Endothelial cell of umbilical vein (primary cell): Measurements from ENCODE around the gene ZNF598. TPM values are rescaled to one million over a fixed set of nuclear protein-coding genes. Genes with fewer than 3 reads are reported as not detected.
"Not testable (repeated sequence)": the region's sequence is repeated elsewhere in the genome, so short reads cannot be mapped to it uniquely, and the experiment has no call there.

Experiments
- BruUV-seq: library from RNA; stranded (reverse); fragments of 400-500 nt; replicated peaks from 2 replicates; lab custom pipeline; 2021; lab: Mats Ljungman, UMichigan
- CTCF ChIA-PET: fragments of 300-600, 350-600 bp; sonication (Branson Sonifier 250); formaldehyde crosslinking; loops from one replicate; lab custom pipeline; 2021; ENCODE audit warnings: antibody characterized with exemption, inconsistent platforms; lab: Charles Lee
- POLR2A ChIA-PET: fragments of 300-600, 350-600 bp; sonication (Branson Sonifier 250); formaldehyde crosslinking; loops from one replicate; lab custom pipeline; 2021; ENCODE audit warnings: antibody characterized with exemption, inconsistent platforms; lab: Charles Lee
- DNase-seq: peaks from one replicate; pipeline ENCODE4 v3.0.0-alpha.2; 2011; ENCODE audit warnings: low read depth, low spot score
- FAIRE-seq: peaks from 2 replicates; lab custom pipeline; 2011; peaks lifted over from hg19 to GRCh38; lab: Jason Lieb, UNC
- H2AFZ ChIP-seq: 2 replicates; pipeline ENCODE4 v1.6.0; 2012; ENCODE audit warnings: low read depth, low read length, control low read depth, inconsistent platforms
- H3K27ac ChIP-seq: 2 replicates; pipeline ENCODE4 v1.5.1; 2011; ENCODE audit warnings: low read depth, mild to moderate bottlenecking, control low read depth, low read length, moderate library complexity; ENCODE audit not compliant: insufficient read depth
- H3K27me3 ChIP-seq, 2 experiments: 2 replicates each; pipeline versions ENCODE4 v1.6.0 to v1.6.1; 2011; ENCODE audit warnings: low read length in 2 of 2, mixed read lengths in 1 of 2; ENCODE audit not compliant: control insufficient read depth in 2 of 2, insufficient read depth in 2 of 2
- H3K36me3 ChIP-seq, 2 experiments: 2 replicates in 1 of 2; 3 replicates in 1 of 2; pipeline ENCODE4 v1.5.1; 2011; ENCODE audit warnings: low read length in 2 of 2, mild to moderate bottlenecking in 1 of 2, moderate library complexity in 1 of 2; ENCODE audit not compliant: control insufficient read depth in 2 of 2, insufficient read depth in 2 of 2; ENCODE audit errors: extremely low read depth in 1 of 2
- H3K4me1 ChIP-seq: 3 replicates; pipeline ENCODE4 v1.5.1; 2011; ENCODE audit warnings: mild to moderate bottlenecking, low read length; ENCODE audit not compliant: control insufficient read depth, insufficient read depth; ENCODE audit errors: extremely low read depth
- H3K4me2 ChIP-seq: 2 replicates; pipeline ENCODE4 v1.6.1; 2011; ENCODE audit warnings: low read length, control low read depth, mixed read lengths; ENCODE audit not compliant: insufficient read depth
- H3K4me3 ChIP-seq, 3 experiments: fragments of 200-600 bp in 1 of 3; sonication (generic), shearing (Covaris generic) in 1 of 3; replicated peaks in 1 of 3; 2 replicates each; pipeline ENCODE4 v1.5.1; 2011 to 2016; ENCODE audit warnings: control low read depth in 3 of 3, low read length in 3 of 3, mild to moderate bottlenecking in 2 of 3, inconsistent platforms in 1 of 3, low read depth in 1 of 3, moderate library complexity in 1 of 3; ENCODE audit not compliant: insufficient read depth in 1 of 3
- H3K79me2 ChIP-seq: 2 replicates; pipeline ENCODE4 v1.6.0; 2012; ENCODE audit warnings: low read length, inconsistent platforms; ENCODE audit not compliant: control insufficient read depth, insufficient read depth
- H3K9ac ChIP-seq: replicated peaks from 2 replicates; pipeline ENCODE3; 2011; ENCODE audit warnings: low read length, control low read depth; ENCODE audit not compliant: insufficient read depth; ENCODE audit errors: extremely low read depth
- H3K9me1 ChIP-seq: replicated peaks from 3 replicates; pipeline ENCODE4 v1.6.0; 2011; ENCODE audit warnings: mild to moderate bottlenecking, low read length; ENCODE audit not compliant: control insufficient read depth, insufficient read depth; ENCODE audit errors: extremely low read depth
- H3K9me3 ChIP-seq: replicated peaks from 2 replicates; pipeline ENCODE4 v1.5.1; 2012; ENCODE audit warnings: low read length, inconsistent platforms; ENCODE audit not compliant: control insufficient read depth, insufficient read depth
- H4K20me1 ChIP-seq: replicated peaks from 2 replicates; pipeline ENCODE3; 2011; ENCODE audit warnings: mild to moderate bottlenecking, low read length; ENCODE audit not compliant: control insufficient read depth, insufficient read depth; ENCODE audit errors: extremely low read depth
- CTCF ChIP-seq, 2 donors: IDR thresholded peaks; 1 replicate in 1 of 2; 2 replicates in 1 of 2; pipeline ENCODE4 v1.5.1; 2011; ENCODE audit warnings: low read length in 2 of 2, mild to moderate bottlenecking in 2 of 2, moderate library complexity in 2 of 2, control low read depth in 1 of 2, inconsistent platforms in 1 of 2, low read depth in 1 of 2; ENCODE audit not compliant: insufficient read depth in 1 of 2; ENCODE audit errors: extremely low read depth in 1 of 2
- EZH2 ChIP-seq: IDR thresholded peaks from 2 replicates; pipeline ENCODE4 v1.6.1; 2012; ENCODE audit warnings: borderline replicate concordance, low read depth, mild to moderate bottlenecking, moderate library complexity, low read length, inconsistent platforms; ENCODE audit not compliant: severe bottlenecking
- FOS ChIP-seq: IDR thresholded peaks from 2 replicates; pipeline ENCODE4 v1.6.1; 2011; ENCODE audit warnings: mild to moderate bottlenecking, low read length, moderate library complexity, borderline replicate concordance; ENCODE audit not compliant: insufficient read depth
- GATA2 ChIP-seq: IDR thresholded peaks from 2 replicates; pipeline ENCODE4 v1.7.0; 2011; ENCODE audit warnings: low read depth, mild to moderate bottlenecking, moderate library complexity, mixed read lengths, low read length; ENCODE audit not compliant: insufficient read length, insufficient read depth
- JUN ChIP-seq: IDR thresholded peaks from 2 replicates; pipeline ENCODE4 v1.6.1; 2011; ENCODE audit warnings: borderline replicate concordance, low read depth; ENCODE audit not compliant: insufficient read length, insufficient read depth
- MAX ChIP-seq: IDR thresholded peaks from 2 replicates; pipeline ENCODE4 v1.6.1; 2011; ENCODE audit not compliant: insufficient read depth, insufficient read length
- MYC ChIP-seq: IDR thresholded peaks from one replicate; pipeline ENCODE4 v1.6.1; 2011; ENCODE audit warnings: mild to moderate bottlenecking, low read depth, low read length
- POLR2A ChIP-seq: IDR thresholded peaks from 2 replicates; pipeline ENCODE4 v1.6.1; 2012; ENCODE audit warnings: low read depth, mild to moderate bottlenecking, control low read depth, low read length
- POLR2AphosphoS5 ChIP-seq: IDR thresholded peaks from 2 replicates; pipeline ENCODE4 v1.6.1; 2012; ENCODE audit warnings: low read depth, mild to moderate bottlenecking, control low read depth, low read length, moderate library complexity; ENCODE audit not compliant: insufficient read depth
- dilution Hi-C: fragments of 300-500 bp; cut with MboI; formaldehyde crosslinking; loops from one replicate; pipeline ENCODE4 v1.15.0; 2019; ENCODE audit warnings: low sequenced_read_pairs; ENCODE audit not compliant: extremely low pct_ligation_motif_present
- intact Hi-C: fragments of 100-400 bp; cut with micrococcal nuclease; formaldehyde crosslinking; loops from one replicate; pipeline ENCODE4 v1.10.0; 2022
- polyA plus RNA-seq, 4 experiments: library from polyadenylated mRNA; depleted of rRNA in 3 of 4; stranded (reverse) in 3 of 4; unstranded in 1 of 4; fragments of >200 nt; gene quantifications; 2 replicates each; pipeline versions ENCODE4 v1.2.1 to v1.2.3, GENCODE V29; 2011 to 2012; ENCODE audit warnings: missing spikeins in 1 of 4
- total RNA-seq: library from RNA; stranded (reverse); gene quantifications from 2 replicates; pipeline ENCODE4 v1.2.3, GENCODE V29; 2021

The ZNF598 gene
- total and polyA plus RNA-seq, 2 donors (not counting 3 experiments of a cell fraction or from before 2014, with no cell fraction given), result 43.3 to 67.0 TPM

- peak overlapping the region; percentile 65 for H3K27ac ChIP-seq
- peak overlapping the region; percentile 95 for H3K4me2 ChIP-seq
- H4K20me1 ChIP-seq, result no peaks in the 10 kb centered on the region
- no peaks in the 10 kb centered on the region for H3K27me3 ChIP-seq
- H3K9ac ChIP-seq, result peak overlapping the region; percentile 92
- FAIRE-seq, result peak; percentile 44
- ChIA-PET POLR2A (interaction anchor here (0.6 to 1.4 kb wide), 10 partner anchors 8 to 543 kb away, joined by 3 to 11 read pairs (median 4); partner anchors contain the start of genes MSRB1, NUBP2, SPSB3 and TBL3), CTCF (interaction anchor here (0.9 to 1.6 kb wide), 3 partner anchors 11 to 177 kb away, joined by 3 to 7 read pairs (median 3); no protein-coding TSS in a partner anchor)
- H3K4me1 ChIP-seq, result peaks cover 27% of the 10 kb centered on the region
- no peak overlapping the region for H2AFZ ChIP-seq
- intact Hi-C loops, result loop anchor here (2.0 kb wide), 1 partner anchor 45 kb away; the partner anchor contains the start of gene ZNF598
- H3K4me3 ChIP-seq, result peak overlapping the region; percentile 85 to 95 (median 89)
- BruUV-seq, result no TSS peak
- dilution Hi-C loops, result no loop called here
- H3K36me3 ChIP-seq, result peaks cover 8 to 17% of the 10 kb centered on the region in 2 experiments
- H3K79me2 ChIP-seq, result peaks cover 50% of the 10 kb centered on the region
- no peaks in the 10 kb centered on the region for H3K9me3 ChIP-seq
- no peaks in the 10 kb centered on the region for H3K9me1 ChIP-seq
- peak; percentile 39 for DNase-seq
- TF ChIP-seq MAX (no peak), JUN (no peak), CTCF (IDR thresholded peaks at IDR 0.05; ENCODE audit: extremely low read depth in 1 of 2, insufficient read depth in 1 of 2, low read depth in 1 of 2, low read length in 2 of 2) (peak; percentile 14 to 49), GATA2 (no peak), EZH2 (no peak), POLR2AphosphoS5 (peak; percentile 11), MYC (no peak), POLR2A (peak; percentile 4), FOS (no peak)
These were observed 45.7 kb downstream of the ZNF598 start for GRCh38 chr16:1963806-1964505.

DNA sequence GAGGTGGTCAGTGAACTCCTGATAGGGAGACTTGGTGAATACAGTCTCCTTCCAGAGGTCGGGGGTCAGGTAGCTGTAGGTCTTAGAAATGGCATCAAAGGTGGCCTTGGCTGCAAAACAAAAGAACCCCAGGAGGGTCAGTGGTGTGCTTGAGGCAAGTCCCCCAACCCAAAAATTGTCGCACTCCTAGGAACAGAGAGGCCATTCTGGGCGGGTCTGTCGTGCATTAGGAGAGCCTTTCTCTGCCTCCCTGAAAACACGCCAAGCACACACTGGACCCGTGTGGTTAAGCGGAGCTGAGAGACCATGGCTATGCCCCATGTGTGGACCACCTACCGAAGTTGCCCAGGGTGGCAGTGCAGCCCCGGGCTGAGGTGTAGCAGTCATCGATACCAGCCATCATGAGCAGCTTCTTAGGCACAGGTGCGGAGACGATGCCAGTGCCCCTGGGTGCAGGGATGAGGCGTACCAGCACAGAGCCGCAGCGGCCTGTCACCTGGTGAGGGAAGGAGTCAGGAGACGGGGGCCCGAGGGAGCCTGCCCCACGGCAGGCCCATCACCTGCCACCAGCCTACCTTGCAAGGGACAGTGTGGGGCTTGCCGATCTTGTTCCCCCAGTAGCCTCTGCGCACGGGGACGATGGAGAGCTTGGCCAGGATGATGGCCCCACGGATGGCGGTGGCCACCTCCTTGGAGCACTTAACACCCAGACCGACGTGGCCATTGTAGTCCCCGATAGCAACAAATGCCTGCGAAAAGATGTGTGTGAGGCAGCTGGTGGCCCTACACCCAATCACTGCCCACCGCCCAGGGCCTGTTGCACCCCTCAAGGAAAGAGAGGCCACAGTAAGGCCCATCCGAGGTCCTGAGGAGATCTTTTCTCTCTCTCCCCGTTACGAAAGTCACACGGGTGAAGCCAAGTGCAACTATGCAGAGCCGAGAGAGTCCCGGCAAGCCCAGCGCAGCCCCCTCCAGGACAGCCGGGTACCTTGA, 47.2 kb downstream of the ZNF598 start:
- dilution Hi-C loops, H3K9me1 ChIP-seq, POLR2A ChIA-PET, DNase-seq, H2AFZ ChIP-seq, H3K9me3 ChIP-seq, intact Hi-C loops, H3K27ac ChIP-seq, FAIRE-seq, H4K20me1 ChIP-seq, H3K27me3 ChIP-seq: not testable (repeated sequence)
- H3K4me2 ChIP-seq, result peak overlapping the region; percentile 95
- peaks cover 8 to 17% of the 10 kb centered on the region in 2 experiments for H3K36me3 ChIP-seq
- CTCF ChIA-PET, result interaction anchor here (2.2 kb wide), 1 partner anchor 178 kb away, joined by 9 read pairs; no protein-coding TSS in a partner anchor
- peak overlapping the region in 2 of 3 experiments; percentile 89 to 95 for H3K4me3 ChIP-seq
- H3K9ac ChIP-seq, result peak overlapping the region; percentile 92
- TSS peak; percentile 48 for BruUV-seq
- H3K4me1 ChIP-seq, result peaks cover 27% of the 10 kb centered on the region
- H3K79me2 ChIP-seq, result peaks cover 50% of the 10 kb centered on the region
